ENCODE results near the gene TM9SF1. TPM values are rescaled to one million over a fixed set of nuclear protein-coding genes. Genes with fewer than 3 reads are reported as not detected.
A peak's percentile ranks its signal among the peaks of the same experiment; 100 is the strongest.

Gene TM9SF1
- total and polyA plus RNA-seq, 2 of the 13 experiments (the other 11 are each of a cell fraction or from before 2014, with no cell fraction given): 83.2 to 110 TPM

DNA sequence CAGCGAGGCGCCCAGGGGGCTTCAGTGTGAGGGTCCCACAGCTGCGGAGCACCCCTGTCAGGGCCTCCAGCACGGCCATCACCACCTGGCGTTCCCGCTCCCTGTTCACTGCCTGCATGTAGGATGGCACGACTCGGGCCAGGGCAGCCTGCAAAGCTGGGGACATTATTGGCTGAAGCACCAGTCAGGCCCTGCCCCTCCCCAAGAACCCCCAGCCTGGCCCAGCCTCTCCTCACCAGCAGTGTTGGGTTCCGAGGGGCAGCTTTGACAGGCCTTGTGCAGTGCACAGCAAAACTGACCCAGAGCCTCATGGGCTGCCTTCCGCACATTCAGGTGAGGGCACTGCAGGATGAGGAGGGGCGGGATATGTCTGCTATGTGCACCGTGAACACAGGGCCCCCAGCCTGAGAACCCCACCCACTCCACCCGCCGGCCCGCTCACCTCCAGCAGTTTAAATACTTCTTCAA, 12.2 kb downstream of the TM9SF1 start (continued):
- TF ChIP-seq MLXIP (CRISPR knock-in tag; IDR thresholded peaks at IDR 0.05; ENCODE audit: borderline replicate concordance) (no peak), ZNF280B (CRISPR knock-in tag; IDR thresholded peaks at IDR 0.05; ENCODE audit: borderline replicate concordance) (no peak), ZNF432 (CRISPR knock-in tag; IDR thresholded peaks at IDR 0.05; ENCODE audit: borderline replicate concordance) (no peak), ZNF101 (CRISPR knock-in tag; IDR thresholded peaks at IDR 0.05; ENCODE audit: borderline replicate concordance, low read depth) (no peak), RBFOX2 (IDR thresholded peaks at IDR 0.05; ENCODE audit: low read depth, low read length) (0 out of 2 replicates have a peak, but pooled peaks have one; percentile 49), ZNF776 (CRISPR knock-in tag; IDR thresholded peaks at IDR 0.05) (peak; percentile 36; the same call in 1 of the 2 replicates)
